ENCODE results near the gene CEP112.

DNA sequence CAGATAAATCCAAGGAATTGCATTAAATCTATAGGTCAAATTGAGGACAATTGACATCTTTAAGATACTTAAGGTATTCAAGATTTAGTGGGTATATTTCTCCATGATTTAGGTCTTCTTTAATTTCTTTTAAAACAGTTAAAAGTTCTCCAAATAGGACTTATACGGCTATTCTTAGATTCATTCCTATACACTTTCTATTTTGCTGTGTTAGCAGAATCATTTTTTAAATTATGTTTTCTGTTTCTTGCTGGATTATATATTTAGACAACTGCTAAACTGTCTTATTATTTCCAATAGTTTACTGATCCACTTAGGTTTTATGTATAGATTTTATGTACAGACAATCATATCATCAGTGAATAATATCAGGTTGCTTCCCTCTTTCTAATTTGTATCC is 404.4 kb downstream of the CEP112 start:
- TF ChIP-seq, protein P1, sequence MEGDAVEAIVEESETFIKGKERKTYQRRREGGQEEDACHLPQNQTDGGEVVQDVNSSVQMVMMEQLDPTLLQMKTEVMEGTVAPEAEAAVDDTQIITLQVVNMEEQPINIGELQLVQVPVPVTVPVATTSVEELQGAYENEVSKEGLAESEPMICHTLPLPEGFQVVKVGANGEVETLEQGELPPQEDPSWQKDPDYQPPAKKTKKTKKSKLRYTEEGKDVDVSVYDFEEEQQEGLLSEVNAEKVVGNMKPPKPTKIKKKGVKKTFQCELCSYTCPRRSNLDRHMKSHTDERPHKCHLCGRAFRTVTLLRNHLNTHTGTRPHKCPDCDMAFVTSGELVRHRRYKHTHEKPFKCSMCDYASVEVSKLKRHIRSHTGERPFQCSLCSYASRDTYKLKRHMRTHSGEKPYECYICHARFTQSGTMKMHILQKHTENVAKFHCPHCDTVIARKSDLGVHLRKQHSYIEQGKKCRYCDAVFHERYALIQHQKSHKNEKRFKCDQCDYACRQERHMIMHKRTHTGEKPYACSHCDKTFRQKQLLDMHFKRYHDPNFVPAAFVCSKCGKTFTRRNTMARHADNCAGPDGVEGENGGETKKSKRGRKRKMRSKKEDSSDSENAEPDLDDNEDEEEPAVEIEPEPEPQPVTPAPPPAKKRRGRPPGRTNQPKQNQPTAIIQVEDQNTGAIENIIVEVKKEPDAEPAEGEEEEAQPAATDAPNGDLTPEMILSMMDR (conservative IDR thresholded peaks at IDR 0.05): no peak
- TF ChIP-seq ZFX (IDR thresholded peaks at IDR 0.05): no peak

All from C4-2B (cell line).